Tibial nerve (tissue), 4 donors: ENCODE data around the gene C4orf36. TPM values are rescaled to one million over a fixed set of nuclear protein-coding genes. Genes with fewer than 3 reads are reported as not detected.

ENCODE experiments used
- DNase-seq, 2 donors: peaks; one replicate each; pipeline ENCODE4 v3.0.0-alpha.2; 2019; ENCODE audit warnings: low spot score in 2 of 2
- H3K27ac ChIP-seq, 4 donors: fragments of 200-600 bp; sonication (generic) in 3 of 4; one replicate each; pipeline ENCODE4 v1.5.1; 2017 to 2019; ENCODE audit warnings: mild to moderate bottlenecking in 1 of 4
- H3K27me3 ChIP-seq, 2 donors: fragments of 200-600 bp; sonication (generic) in 1 of 2; one replicate each; pipeline versions ENCODE4 v1.5.1 to v1.6.0; 2017 to 2019
- H3K36me3 ChIP-seq, 3 donors: fragments of 200-600 bp; sonication (generic); one replicate each; pipeline ENCODE4 v1.5.1; 2018 to 2019
- H3K4me1 ChIP-seq, 4 donors: fragments of 200-600 bp; sonication (generic) in 3 of 4; one replicate each; pipeline ENCODE4 v1.5.1; 2017 to 2019
- H3K4me3 ChIP-seq, 4 donors: fragments of 200-600 bp; sonication (generic) in 3 of 4; one replicate each; pipeline ENCODE4 v1.5.1; 2017 to 2019; ENCODE audit warnings: mild to moderate bottlenecking in 1 of 4, moderate library complexity in 1 of 4
- H3K9me3 ChIP-seq, 4 donors: fragments of 200-600 bp; sonication (generic) in 3 of 4; one replicate each; pipeline ENCODE4 v1.5.1; 2017 to 2019
- EP300 ChIP-seq, 2 donors: sonication (generic); formaldehyde crosslinking; IDR thresholded peaks; one replicate each; pipeline ENCODE4 v1.6.1; 2017; ENCODE audit warnings: antibody characterized with exemption in 2 of 2, mild to moderate bottlenecking in 1 of 2
- POLR2A ChIP-seq, 2 donors: fragments of 450-650 bp; IDR thresholded peaks; one replicate each; pipeline ENCODE4 v1.6.1; 2017; ENCODE audit warnings: antibody characterized with exemption in 2 of 2, mild to moderate bottlenecking in 2 of 2, moderate library complexity in 2 of 2
- WGBS, 2 donors: methylation state at CpG; one replicate each; pipeline ENCODE4 v1.1.5; 2018; 5-methylcytosine and 5-hydroxymethylcytosine counted together
- total RNA-seq, 4 donors: library from RNA; depleted of rRNA; stranded (reverse); fragments of >200 nt; gene quantifications; one replicate each; pipeline ENCODE4 v1.1.0, GENCODE V29; 2016
- TF ChIP-seq, protein P1 (sequence below), 5 experiments: fragments of 200-600 bp in 3 of 5; fragments of 450-650 bp in 2 of 5; sonication (generic) in 3 of 5; IDR thresholded peaks; one replicate each; pipeline ENCODE4 v1.5.1; 2016 to 2019; ENCODE audit warnings: antibody characterized with exemption in 5 of 5, mild to moderate bottlenecking in 3 of 5, moderate library complexity in 2 of 5

C4orf36 gene, protein sequence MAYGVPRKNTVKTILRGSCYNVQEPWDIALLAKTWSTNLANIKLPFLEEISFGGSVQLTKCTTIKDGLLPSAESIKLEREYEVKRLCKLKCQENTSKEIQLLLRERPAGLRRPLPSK
- 1 to 10 TPM in 3 of 4 donors, under 1 TPM in 1; 0.66 to 5.3 (median 3.4) TPM for total RNA-seq

DNA sequence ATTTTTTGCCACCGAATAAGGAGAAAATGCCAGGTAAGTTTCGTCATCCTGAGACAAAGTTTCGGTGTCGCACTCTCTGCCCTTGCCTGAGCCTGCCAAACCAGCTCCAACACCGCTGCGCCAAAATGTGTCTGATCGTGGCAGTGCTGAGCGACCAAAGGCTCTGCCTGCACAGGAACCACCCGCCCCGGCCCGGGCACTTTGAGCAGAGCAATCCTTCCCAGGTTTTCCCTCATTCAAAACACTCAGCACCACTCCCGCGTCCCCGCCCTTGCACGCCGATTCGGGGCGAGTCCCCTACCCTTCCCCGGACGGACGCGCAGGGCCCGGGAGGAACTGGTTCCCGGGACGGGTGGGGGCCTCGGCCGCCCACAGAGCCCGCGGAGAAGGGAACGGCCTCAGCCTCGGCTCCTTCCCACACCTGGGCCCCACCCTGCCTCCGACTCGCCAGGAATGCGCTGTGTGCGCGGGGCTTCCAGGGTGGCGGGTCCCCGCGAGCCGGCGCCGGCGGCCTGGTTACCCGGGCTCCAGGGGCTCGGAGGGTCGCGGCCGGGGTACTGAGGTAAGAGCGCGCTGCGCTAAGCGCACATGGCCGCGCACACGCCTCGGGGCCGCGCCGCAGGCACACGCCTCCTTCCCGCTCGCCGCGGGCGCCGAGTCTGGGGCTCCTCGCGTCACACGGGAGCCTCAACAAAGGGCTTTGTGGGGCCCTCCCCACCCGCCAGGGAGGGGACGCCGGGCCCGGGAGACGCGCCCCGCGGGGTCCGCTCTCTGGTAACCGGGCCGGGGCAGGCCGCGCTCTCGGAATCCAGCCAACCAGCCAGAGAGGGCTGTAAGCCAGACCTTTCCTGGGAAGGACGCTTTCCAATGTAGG, at the start of gene C4orf36:
Gene C4orf36 (minus strand): TSS at position 661 of the 874 bp plus-strand sequence. CDS start 902 bp downstream, outside the sequence.
- H3K4me1 ChIP-seq: peaks cover 0 to 20% (median 4%) of the 10 kb centered on the region in 4 donors
- WGBS, 2 donors: 2 to 3% methylated on average over 51 to 69 of the region's 84 CpGs
- no peaks in the 10 kb centered on the region for H3K27me3 ChIP-seq
- H3K9me3 ChIP-seq: no peaks in the 10 kb centered on the region
- no peak for TF ChIP-seq POLR2A (IDR thresholded peaks at IDR 0.05)
- TF ChIP-seq EP300 (IDR thresholded peaks at IDR 0.05): peak in 1 of 2 donors; percentile 41
- peaks cover 0 to 5% (median 0%) of the 10 kb centered on the region in 3 donors for H3K36me3 ChIP-seq
- H3K27ac ChIP-seq: peak within 1 kb of the TSS; percentile 68 to 93 (median 78)
- DNase-seq: peak; percentile 53 to 54
- H3K4me3 ChIP-seq: peak within 1 kb of the TSS; percentile 68 to 94 (median 89)

DNA sequence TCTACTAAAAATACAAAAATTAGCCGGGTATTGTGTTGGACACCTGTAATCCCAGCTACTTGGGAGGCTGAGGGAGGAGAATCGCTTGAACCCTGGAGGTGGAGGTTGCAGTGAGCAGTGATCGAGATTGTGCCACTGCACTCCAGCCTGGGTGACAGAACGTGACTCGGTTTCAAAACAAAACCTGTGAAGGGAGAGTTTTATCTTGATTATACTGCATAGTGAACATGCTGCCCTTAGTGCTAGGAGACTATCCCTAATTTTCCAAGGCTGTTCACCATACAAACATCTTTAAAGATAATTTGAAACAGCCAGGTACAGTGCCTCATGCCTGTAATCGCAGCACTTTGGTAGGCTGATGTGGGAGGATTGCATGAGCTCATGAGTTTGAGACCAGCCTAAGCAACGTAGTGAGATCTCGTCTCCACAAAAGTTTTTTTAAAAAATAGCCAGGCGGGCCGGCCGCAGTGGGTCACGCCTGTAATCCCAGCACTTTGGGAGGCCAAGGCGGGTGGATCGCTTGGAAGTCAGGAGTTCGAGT, 48.8 kb upstream of the C4orf36 start:
- Histone ChIP-seq H3K4me1 (peaks cover 0 to 72% (median 35%) of the 10 kb centered on the region in 4 donors), H3K27ac (no peak overlapping the region)
- 93 to 96% methylated on average over 15 of the region's 15 CpGs for WGBS, 2 donors

DNA sequence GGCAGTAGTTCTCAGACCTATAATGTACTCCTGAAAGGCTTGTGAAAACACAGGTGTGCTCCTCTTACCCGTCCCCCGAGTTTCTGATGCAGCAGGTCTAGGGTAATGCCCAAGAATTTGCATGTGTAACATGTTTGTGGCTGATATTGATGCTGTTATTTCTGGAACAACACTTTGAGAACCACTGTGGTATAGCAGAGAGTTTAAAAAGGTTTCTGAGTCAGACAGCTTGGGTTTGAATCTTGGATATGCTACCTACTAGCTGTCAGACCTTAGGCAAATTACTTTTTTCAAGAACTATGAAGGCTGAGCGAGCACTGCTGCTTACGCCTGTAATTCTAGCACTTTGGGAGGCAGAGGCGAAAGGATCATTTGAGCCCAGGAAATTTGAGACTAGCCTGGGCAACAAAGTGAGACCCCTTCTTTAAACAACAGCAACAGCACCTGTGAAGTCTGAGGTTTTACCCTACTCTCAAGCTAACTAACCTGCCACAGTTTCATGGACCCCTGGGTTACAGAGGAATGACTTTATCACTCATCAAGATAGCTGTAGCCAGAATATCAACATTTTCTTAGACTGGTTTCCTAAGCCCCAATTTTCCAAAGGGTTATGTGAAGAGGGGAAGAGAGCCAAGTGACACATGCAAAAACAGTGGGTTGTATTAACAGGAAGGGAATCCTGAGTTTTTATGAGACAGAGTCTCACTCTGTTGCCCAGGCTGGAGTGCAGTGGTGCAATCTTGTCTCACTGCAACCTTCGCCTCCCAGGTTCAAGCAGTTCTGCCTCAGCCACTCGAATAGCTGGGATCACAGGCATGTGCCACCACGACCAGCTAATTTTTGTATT, 47.7 kb upstream of the C4orf36 start:
- no peaks in the 10 kb centered on the region for H3K36me3 ChIP-seq
- 80 to 86% methylated on average over 8 of the region's 8 CpGs for WGBS, 2 donors
- H3K4me3 ChIP-seq: no peak overlapping the region
- peak overlapping the region in 3 of 4 donors; percentile 59 to 93 (median 71) for H3K27ac ChIP-seq
- no peaks in the 10 kb centered on the region for H3K27me3 ChIP-seq
- H3K4me1 ChIP-seq: peaks cover 0 to 65% (median 34%) of the 10 kb centered on the region in 4 donors
- no peak for DNase-seq
- H3K9me3 ChIP-seq: no peaks in the 10 kb centered on the region
- TF ChIP-seq EP300 (IDR thresholded peaks at IDR 0.05): no peak
- TF ChIP-seq, protein P1, sequence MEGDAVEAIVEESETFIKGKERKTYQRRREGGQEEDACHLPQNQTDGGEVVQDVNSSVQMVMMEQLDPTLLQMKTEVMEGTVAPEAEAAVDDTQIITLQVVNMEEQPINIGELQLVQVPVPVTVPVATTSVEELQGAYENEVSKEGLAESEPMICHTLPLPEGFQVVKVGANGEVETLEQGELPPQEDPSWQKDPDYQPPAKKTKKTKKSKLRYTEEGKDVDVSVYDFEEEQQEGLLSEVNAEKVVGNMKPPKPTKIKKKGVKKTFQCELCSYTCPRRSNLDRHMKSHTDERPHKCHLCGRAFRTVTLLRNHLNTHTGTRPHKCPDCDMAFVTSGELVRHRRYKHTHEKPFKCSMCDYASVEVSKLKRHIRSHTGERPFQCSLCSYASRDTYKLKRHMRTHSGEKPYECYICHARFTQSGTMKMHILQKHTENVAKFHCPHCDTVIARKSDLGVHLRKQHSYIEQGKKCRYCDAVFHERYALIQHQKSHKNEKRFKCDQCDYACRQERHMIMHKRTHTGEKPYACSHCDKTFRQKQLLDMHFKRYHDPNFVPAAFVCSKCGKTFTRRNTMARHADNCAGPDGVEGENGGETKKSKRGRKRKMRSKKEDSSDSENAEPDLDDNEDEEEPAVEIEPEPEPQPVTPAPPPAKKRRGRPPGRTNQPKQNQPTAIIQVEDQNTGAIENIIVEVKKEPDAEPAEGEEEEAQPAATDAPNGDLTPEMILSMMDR (IDR thresholded peaks at IDR 0.05): no peak
- TF ChIP-seq POLR2A (IDR thresholded peaks at IDR 0.05): no peak

More for the DNA sequence above, 48.8 kb upstream of the C4orf36 start:
- Histone ChIP-seq H3K9me3 (no peaks in the 10 kb centered on the region), H3K36me3 (no peaks in the 10 kb centered on the region), H3K27me3 (no peaks in the 10 kb centered on the region), H3K4me3 (no peak overlapping the region)
- TF ChIP-seq, protein P1 (IDR thresholded peaks at IDR 0.05): no peak
- TF ChIP-seq POLR2A (IDR thresholded peaks at IDR 0.05) (no peak), EP300 (IDR thresholded peaks at IDR 0.05) (no peak)
- no peak for DNase-seq

DNA sequence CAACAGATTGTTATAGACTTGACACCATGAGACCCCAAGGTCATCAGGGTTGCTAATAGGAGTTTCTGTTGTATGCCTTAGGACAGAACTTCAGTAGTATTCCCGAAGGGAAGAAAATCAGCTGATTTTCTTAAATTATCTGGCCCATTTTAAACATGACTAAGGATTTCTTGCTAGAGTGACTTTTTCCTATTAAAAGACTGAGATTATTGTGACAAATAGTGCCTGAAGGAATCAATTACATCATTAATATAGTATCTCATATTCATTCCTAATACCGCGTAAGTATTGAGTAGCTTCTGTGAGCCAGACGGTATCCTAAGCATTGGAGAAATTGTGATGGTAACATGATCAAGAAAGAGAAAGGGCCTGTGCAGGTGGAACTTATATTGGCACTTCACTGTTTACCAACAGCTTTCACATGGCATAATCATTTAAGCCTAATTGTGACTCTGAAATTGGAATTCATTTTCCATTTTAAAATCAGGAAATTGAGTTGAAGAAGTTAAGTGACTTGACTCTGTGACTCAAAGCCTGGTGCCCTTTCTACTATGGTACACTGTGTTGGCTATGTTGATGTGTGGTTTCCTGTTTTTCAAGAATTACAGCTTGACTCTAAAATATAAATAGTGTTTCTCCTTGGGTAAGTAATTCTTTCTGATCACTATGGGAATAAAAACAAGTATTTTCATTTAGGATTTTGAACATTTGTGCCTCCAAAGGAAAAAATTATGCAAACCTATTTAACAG, 46.7 kb upstream of the C4orf36 start:
- H3K4me3 ChIP-seq: no peak overlapping the region
- H3K27me3 ChIP-seq: no peaks in the 10 kb centered on the region
- TF ChIP-seq POLR2A (IDR thresholded peaks at IDR 0.05) (no peak), EP300 (IDR thresholded peaks at IDR 0.05) (no peak)
- TF ChIP-seq, protein P1 (IDR thresholded peaks at IDR 0.05): no peak
- no peaks in the 10 kb centered on the region for H3K9me3 ChIP-seq
- no peaks in the 10 kb centered on the region for H3K36me3 ChIP-seq
- peak overlapping the region in 3 of 4 donors; percentile 59 to 93 (median 71) for H3K27ac ChIP-seq
- WGBS, 2 donors: 67 to 71% methylated on average over 4 of the region's 4 CpGs
- H3K4me1 ChIP-seq: peaks cover 0 to 59% (median 34%) of the 10 kb centered on the region in 4 donors
- DNase-seq: no peak
